Activated CD8-positive, alpha-beta memory T cell treated with anti-CD3 and anti-CD28 coated beads for 24 hours (primary cell): Measurements from ENCODE around the gene HIP1.

Experiments used
- DNase-seq: peaks from one replicate; pipeline ENCODE4 v3.0.0-alpha.2; 2020

Gene HIP1

GRCh38 chr7:75485355-75485978, 253.3 kb downstream of the HIP1 start:
- DNase-seq = peak; percentile 74
